Medulla oblongata (tissue), 1 donor: Measurements from ENCODE around the gene SNX11.
A peak's percentile ranks its signal among the peaks of the same experiment; 100 is the strongest.
"Not testable (repeated sequence)": the region's sequence is repeated elsewhere in the genome, so short reads cannot be mapped to it uniquely, and the experiment has no call there.

Source experiments
- DNase-seq: peaks from one replicate; pipeline ENCODE4 v3.0.0-alpha.2; 2015; ENCODE audit errors: extremely low spot score

SNX11 gene, protein sequence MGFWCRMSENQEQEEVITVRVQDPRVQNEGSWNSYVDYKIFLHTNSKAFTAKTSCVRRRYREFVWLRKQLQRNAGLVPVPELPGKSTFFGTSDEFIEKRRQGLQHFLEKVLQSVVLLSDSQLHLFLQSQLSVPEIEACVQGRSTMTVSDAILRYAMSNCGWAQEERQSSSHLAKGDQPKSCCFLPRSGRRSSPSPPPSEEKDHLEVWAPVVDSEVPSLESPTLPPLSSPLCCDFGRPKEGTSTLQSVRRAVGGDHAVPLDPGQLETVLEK

DNA sequence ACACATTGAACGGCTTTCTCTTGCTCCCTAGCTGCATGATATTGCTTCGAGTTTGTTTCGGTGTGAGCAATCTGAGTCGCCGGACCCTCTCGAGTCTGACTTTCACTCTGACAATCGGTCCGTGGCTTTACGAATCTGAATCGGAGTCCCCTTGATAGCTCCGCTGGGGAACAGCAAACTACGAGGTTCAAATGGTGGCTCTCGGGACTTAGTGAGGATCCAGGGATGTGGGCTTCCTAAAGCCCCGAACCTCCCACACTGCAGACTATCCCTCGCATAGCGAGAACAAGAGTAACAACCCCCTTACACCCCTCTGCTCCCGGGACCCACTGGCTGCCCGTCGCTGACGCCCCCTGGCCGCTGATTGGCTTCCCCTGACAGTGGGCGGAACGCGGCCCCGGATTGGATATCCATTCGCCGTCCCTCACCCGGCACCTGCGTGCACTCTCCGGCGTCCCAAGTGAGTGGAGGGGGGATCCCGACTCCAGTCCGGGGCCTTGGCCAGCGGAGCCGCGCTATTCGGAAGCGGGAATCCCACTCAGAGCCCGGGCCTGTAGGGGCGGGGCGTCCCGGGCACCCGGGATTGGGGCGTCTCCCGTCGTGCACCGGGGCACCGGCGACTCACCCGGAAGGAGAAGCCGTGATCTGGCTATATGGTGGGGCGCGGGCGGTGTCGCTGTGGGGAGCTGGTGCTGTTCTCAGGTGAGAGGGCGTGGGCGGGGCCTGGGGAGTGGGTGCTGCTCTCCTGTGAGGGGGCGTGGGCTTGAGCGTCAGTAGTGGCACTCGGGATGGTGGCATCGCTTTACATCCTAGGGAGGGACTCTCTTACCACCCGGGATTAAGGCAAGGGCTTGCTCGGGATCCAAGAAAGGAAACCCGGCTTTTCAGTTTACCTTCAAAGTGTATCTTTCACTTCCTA lies at the start of gene SNX11:
TSS of gene SNX11 (plus strand) at position 630 of the 919 bp plus-strand sequence. CDS start 4,278 bp downstream, outside the sequence.
- DNase-seq: peak; percentile 94

GRCh38 chr17:48058393-48059124 lies 49.0 kb upstream of the SNX11 start:
- DNase-seq: no peak

DNA sequence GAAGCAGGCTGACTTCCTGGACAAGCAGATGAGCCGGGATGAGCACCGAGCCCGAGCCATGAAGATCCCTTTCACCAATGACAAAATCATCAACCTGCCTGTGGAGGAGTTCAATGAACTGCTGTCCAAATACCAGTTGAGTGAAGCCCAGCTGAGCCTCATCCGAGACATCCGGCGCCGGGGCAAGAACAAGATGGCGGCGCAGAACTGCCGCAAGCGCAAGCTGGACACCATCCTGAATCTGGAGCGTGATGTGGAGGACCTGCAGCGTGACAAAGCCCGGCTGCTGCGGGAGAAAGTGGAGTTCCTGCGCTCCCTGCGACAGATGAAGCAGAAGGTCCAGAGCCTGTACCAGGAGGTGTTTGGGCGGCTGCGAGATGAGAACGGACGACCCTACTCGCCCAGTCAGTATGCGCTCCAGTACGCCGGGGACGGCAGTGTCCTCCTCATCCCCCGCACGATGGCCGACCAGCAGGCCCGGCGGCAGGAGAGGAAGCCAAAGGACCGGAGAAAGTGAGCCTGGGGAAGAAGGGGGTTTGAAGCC lies 48.4 kb upstream of the SNX11 start:
- no peak for DNase-seq

DNA sequence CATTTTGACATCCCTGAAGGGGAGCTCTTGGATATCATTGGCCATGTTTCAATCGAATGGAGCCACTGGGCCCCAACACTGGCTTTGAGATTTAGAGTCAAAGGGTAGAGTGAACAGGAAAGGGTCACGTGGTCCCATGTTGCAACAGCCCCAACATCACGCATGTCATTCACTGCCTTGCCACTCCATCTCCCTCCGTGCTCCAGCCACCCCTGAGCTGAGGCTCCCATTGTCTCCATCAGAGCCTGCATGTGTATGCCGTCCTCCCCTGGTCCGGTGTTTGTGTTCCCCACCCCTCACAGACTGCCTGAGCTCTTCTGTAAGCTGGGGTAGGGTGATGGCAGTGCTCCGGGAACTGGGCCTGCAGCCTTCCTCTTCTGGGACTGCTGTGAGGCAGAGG lies 47.3 kb upstream of the SNX11 start:
- DNase-seq: no peak

DNA sequence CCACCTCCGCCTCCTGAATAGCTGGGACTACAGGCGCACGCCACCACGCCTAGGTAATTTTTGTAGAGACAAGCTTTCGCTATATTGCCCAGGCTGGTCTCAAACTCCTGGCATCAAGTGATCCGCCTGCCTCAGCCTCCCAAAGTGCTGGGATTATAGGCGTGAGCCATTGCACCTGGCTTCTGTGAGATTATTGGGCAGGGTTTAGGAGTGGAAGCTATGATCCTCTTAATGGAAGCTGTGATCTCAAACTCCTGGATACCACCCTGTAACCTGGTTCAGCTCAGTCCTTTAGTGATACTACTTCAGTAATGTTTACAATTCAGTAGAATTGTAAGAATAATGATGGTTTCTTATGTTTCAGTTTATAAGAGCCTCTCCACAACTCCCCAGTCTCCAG lies 45.3 kb upstream of the SNX11 start:
- DNase-seq: no peak

DNA sequence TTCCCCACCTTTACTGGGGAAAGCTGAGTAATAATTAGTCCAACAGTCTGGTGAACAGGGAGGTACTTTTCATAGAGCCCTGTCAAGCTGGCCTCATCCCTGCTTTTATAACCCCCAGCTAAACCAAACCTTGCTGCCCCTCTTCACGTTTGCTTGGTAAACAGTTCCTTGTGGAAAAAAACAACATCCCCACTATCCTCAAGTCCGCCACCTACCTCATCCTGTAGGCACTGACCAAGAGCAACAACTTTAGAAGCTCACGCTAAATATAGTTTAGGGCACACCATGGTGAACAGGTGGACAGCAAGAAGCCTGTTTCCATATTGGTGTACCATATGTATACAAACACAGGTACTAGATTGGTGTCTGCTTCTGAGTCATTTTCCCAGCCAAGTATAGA lies 42.9 kb upstream of the SNX11 start:
- DNase-seq: no peak

- no peak for DNase-seq
Measured at GRCh38 chr17:48066192-48066591, 41.4 kb upstream of the SNX11 start.

DNA sequence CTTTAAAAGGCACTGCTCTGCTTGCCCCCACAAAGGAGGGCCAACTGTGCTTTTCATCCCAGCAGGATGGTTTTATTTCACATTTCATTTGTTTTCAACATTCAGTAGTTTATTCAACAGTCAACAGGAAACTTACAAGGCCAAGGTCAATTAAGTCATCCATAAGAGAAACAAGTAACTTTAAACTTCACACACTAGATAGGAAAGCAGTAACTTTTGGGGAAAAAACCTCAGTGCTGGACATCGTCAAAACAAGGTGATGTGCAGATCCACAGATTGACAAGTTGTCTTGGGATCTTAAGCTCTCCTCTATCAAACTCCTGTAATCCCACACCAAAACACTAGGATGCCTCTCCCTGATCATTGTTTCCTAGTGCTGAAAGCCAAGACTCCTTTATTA lies 40.9 kb upstream of the SNX11 start:
- DNase-seq: no peak

- DNase-seq: no peak
Measured at GRCh38 chr17:48067245-48067644, 40.3 kb upstream of the SNX11 start.

- not testable (repeated sequence) for DNase-seq
Measured at GRCh38 chr17:48067808-48068207, 39.8 kb upstream of the SNX11 start.

DNA sequence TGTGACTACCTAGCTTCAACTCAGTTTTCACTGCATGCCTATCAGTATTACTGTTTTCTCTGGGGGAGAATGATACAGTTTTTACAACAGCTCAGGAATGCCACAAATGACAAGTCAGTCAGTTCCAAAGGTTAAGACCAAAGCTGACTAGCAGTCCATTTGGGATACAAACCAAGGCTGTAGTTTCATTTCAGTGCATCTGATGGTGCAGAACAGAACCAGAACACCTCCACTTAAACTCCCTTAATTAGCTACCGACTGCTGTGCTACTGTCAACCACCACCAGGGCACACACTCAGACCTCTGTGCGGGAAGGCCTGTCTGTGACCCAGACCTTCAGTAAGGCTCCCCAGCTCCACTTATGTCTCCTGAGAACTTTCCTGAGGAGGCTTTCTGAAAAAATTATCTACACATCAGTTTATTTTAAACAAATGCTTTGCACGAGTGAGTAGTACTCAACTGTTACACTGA lies 39.0 kb upstream of the SNX11 start:
- DNase-seq: no peak

- DNase-seq: peak; percentile 41
Measured at GRCh38 chr17:48070195-48070594, 37.4 kb upstream of the SNX11 start.

DNA sequence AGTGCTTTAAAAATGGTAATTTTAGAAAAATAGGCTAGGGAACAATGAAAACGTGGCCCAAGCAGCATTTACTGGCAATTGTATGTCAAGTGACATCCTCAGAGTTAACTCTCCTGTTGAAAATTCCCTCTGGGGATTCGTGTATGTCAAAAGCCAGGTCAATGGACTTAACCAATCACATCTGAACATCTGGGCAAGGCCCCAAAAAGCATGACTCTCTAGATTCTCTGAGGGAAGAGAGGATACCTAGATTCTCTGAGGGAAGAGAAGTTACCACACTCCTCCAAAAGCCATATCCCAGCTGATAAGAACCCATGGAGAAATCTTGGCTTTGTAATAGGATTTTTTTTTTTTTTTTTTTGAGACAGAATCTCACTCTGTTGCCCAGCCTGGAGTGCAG lies 35.9 kb upstream of the SNX11 start:
- DNase-seq: no peak

DNA sequence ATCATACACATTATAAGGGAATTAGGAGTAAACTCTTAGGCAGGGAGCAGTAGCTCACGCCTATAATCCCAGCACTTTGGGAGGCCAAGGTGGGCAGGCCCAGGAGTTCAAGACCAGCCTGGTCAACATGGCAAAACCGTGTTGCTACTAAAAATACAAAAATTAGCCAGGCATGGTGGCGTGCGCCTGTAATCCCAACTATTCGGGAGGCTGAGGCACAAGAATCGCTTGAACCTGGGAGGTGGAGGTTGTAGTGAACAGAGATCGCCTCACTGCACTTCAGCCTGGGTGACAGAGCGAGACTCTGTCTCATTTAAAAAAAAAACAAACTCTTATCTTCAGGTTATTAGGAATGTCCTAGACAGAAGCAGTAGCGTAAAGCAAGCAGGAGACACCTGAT lies 34.8 kb upstream of the SNX11 start:
- not testable (repeated sequence) for DNase-seq

- not testable (repeated sequence) for DNase-seq
Measured at GRCh38 chr17:48073566-48074094, 33.9 kb upstream of the SNX11 start.

DNA sequence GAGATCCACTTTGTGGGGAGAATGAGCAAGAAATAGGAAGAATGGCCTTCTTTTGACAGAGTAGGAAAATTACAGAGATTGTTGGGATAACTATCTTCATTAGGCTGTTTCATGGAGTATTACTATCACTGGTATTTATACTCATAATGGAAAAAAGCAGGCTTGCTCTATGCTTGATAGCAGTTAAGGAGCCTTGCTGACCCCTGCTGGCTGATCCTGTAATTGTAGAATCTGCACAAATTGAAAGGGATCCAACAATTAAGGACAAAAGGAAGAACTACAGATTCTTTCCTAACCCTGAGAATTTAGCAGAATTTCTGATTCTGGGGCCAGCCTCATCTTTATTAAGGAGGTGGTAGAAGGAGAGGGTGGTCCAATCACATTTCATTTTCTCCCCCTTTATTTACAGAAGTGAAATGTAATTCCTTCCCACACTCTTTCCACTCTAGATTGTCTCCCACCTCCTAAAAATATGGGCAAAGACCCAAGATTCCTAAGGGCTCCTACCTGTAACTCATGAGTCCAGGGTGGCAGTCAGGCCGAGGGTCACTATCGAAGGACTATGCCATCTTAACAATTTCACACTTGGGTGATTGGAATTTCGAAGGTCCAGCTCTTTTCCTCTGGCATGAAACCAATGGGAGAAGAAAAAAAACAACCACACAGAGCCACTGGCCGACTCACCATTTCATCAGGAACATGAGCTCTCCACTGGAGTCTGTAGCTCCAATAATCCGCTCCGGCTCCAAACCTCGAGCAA lies 33.1 kb upstream of the SNX11 start:
- peak; percentile 92 for DNase-seq

- not testable (repeated sequence) for DNase-seq
Measured at GRCh38 chr17:48077152-48077551, 30.4 kb upstream of the SNX11 start.

DNA sequence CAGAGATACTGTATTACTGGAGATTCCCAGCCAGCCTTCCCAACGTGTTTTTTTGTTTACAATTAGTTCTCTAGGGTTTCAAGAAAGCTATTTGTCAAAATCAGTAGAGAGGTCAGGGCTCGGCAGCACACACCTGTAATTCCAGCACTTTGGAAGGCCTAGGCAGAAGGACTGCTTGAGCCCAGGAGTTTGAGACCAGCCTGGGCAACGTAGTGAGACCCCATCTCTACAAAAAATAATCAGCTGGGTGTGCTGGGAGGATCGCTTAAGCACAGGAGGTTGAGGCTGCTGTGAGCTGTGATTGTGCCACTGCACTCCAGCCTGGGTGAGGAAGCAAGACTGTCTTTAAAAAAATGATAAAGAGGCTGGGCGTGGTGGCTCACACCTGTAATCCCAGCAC lies 25.7 kb upstream of the SNX11 start:
- DNase-seq: no peak

DNA sequence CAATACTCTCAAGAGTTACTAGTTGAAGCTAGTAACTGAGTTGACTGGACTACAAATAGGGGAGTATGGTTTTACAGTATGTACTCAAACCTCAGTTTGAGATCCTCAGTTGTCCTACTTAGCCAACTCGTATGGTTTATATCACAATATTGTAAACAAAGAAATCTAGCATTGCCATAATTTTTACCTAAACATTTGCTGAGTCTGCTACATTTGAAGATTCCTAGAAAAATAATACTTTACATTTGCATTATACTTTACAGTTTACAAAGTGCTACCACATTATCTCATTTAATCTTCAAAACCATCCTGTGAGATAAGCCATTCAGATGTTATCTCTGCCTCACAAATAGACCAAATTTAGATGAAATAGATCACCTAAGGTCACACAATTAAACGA lies 22.6 kb upstream of the SNX11 start:
- no peak for DNase-seq

DNA sequence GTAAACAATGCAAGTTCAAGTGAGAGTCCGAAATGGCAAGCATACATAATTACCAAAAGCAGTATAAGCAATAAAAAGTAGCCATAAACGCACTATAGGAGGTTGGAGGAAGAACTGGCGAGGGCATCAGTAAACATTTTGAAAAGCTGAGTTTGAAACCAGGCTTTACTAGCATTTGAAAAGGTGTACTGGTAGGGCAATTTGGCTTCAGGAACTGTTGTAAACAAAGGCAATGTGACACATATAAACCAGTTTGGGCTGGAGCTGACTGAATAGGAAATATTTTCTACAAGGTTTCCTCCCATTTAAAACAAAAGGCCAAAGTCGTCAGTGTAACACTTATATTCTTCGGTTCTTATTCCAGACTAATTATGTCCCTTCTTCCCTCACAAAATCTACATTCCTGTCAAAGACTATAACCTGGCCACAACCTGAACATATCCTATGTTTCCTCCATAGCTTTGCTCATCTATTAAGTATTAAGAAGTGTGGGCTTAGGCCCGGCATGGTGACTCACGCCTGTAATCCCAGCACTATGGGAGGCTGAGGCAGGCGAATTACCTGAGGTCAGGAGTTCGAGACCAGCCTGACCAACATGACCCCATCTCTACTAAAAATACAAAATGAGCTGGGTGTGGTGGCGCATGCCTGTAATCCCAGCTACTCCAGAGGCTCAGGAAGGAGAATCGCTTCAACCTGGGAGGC lies 14.1 kb upstream of the SNX11 start:
- DNase-seq: no peak
